ENCODE data around the gene ANO9.
"Not testable (repeated sequence)": the region's sequence is repeated elsewhere in the genome, so short reads cannot be mapped to it uniquely, and the experiment has no call there.

ANO9 gene

GRCh38 chr11:434496-434895 lies 7.3 kb downstream of the ANO9 start:
- no peak for DNase-seq (ENCODE audit: low read depth)

- DNase-seq (ENCODE audit: low read depth): no peak
Observed at GRCh38 chr11:433641-434040, 8.2 kb downstream of the ANO9 start.

GRCh38 chr11:433111-433510 lies 8.7 kb downstream of the ANO9 start:
- no peak for DNase-seq (ENCODE audit: low read depth)

- DNase-seq (ENCODE audit: low read depth): no peak
Observed at GRCh38 chr11:432501-433100, 9.2 kb downstream of the ANO9 start.

GRCh38 chr11:431921-432320 lies 9.9 kb downstream of the ANO9 start:
- DNase-seq (ENCODE audit: low read depth): no peak

- DNase-seq (ENCODE audit: low read depth): no peak
Observed at GRCh38 chr11:429931-430456, 11.8 kb downstream of the ANO9 start.

GRCh38 chr11:429391-429790 lies 12.4 kb downstream of the ANO9 start:
- DNase-seq (ENCODE audit: low read depth): no peak

GRCh38 chr11:428295-428694 lies 13.5 kb downstream of the ANO9 start:
- DNase-seq (ENCODE audit: low read depth): no peak

GRCh38 chr11:426851-427250 lies 15.0 kb downstream of the ANO9 start:
- no peak for DNase-seq (ENCODE audit: low read depth)

- DNase-seq (ENCODE audit: low read depth): no peak
Observed at GRCh38 chr11:425301-425700, 16.5 kb downstream of the ANO9 start.

- DNase-seq (ENCODE audit: low read depth): not testable (repeated sequence)
Observed at GRCh38 chr11:424766-425165, 17.0 kb downstream of the ANO9 start.

- DNase-seq (ENCODE audit: low read depth): no peak
Observed at GRCh38 chr11:424232-424631, 17.6 kb downstream of the ANO9 start.

GRCh38 chr11:422249-422656 lies 19.6 kb downstream of the ANO9 start:
- no peak for DNase-seq (ENCODE audit: low read depth)

GRCh38 chr11:420911-421321 lies 20.9 kb downstream of the ANO9 start:
- DNase-seq (ENCODE audit: low read depth): no peak

- DNase-seq (ENCODE audit: low read depth): no peak
Observed at GRCh38 chr11:420054-420910, 21.5 kb downstream of the ANO9 start.

- no peak for DNase-seq (ENCODE audit: low read depth)
Observed at GRCh38 chr11:419248-420005, 22.4 kb downstream of the ANO9 start.

- no peak for DNase-seq (ENCODE audit: low read depth)
Observed at GRCh38 chr11:418343-419247, 23.2 kb downstream of the ANO9 start.

- no peak for DNase-seq (ENCODE audit: low read depth)
Observed at GRCh38 chr11:417652-418342, 24.0 kb downstream of the ANO9 start.

- DNase-seq (ENCODE audit: low read depth): no peak
Observed at GRCh38 chr11:416757-417621, 24.8 kb downstream of the ANO9 start.

Measured in activated T-helper 9 cell treated with anti-CD3 and anti-CD28 coated beads, Interleukin-2, amount 50 U/mL, for 16 hours (primary cell).